Endothelial cell of hepatic sinusoid (primary cell): ENCODE data around the gene IMPG2.

Source experiments
- in situ Hi-C: cut with HindIII; loops from 2 replicates; pipeline ENCODE4 v1.10.0; 2017; ENCODE audit warnings: low sequenced_read_pairs

Gene IMPG2

DNA sequence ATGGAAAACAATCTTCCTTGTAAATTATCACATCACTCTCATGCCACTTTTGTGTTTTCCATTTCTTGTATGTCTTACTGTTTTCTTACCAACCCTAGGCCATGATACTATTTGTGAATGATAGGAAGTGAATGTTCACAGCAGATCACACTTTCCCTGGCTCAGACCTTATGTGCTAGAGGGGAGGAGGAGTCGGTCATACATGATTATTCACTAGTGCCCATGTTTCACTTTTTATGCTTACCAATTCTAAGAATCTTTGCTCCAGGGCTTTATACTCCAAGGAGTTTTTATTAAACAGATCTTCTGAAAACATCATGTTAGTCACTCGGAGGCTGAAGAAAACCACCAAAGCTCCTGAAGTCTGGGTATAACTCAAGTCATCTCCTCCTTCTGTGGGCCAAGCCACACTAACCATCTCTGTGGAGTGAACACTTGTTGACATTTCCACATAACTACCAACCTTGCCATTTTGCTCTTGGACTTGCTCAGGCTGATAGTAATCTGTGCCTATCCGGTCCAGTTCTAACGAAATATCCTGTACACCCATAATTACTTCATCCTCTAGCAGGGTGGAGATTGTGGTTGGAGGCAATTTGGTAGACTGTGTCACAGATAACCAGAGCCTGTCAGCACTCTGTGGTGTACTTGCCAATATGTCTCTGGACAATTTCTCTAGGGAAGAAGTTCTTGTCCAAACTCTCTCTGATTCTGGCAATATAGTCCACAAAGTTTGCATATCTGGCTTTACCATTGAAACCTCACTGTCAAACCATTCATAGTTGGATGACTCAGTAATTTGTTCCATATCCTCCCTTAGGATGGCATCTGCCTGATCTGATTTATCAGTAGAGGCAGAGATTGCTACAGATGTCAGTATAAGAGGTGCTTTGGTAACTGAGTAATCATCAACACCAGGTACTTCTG is 76.8 kb downstream of the IMPG2 start:
- in situ Hi-C loops = no loop called here

GRCh38 chr3:101240719-101241399 is 79.5 kb downstream of the IMPG2 start:
- in situ Hi-C loops = no loop called here

- in situ Hi-C loops = no loop called here
Measured at GRCh38 chr3:101235048-101235447, 85.3 kb downstream of the IMPG2 start.

DNA sequence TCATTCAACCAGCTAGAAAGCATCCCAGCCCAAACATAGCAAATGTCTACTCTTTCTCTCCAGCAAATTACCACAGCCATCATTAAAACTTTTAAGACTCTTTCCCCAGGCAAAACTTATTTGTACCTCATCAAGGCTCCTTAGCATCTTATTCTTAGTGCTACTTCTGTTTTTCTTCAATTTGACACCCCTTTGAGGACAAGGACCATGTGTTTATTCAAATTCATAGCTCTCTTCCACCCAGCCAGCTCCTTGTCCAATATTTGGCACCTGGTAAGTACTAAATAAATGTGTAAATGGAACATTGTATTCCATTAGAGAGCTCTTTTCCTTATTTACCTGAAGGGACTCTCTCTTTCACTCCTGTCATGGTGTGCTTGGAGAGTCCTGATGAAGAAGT is 89.8 kb downstream of the IMPG2 start:
- in situ Hi-C loops = no loop called here

DNA sequence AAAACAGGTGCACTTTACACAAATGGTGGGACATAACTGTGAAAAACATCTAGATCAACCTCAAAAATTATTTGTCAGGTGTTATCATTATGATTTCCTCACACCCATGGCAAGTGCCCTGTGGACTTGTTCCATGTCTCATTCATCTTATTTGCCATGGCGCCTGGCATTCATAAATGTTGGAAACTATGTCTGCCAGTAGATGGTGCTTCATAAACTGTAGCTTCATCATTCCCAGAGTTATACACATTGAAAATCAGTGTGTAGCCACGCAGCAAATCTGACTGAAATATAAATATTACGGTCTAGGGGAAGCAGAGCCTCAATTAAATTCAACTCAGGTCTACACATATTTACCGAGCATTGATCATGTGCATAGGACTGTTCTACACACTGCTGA is 90.7 kb downstream of the IMPG2 start:
- in situ Hi-C loops = no loop called here

- in situ Hi-C loops = no loop called here
Measured at GRCh38 chr3:101228441-101228840, 91.9 kb downstream of the IMPG2 start.

DNA sequence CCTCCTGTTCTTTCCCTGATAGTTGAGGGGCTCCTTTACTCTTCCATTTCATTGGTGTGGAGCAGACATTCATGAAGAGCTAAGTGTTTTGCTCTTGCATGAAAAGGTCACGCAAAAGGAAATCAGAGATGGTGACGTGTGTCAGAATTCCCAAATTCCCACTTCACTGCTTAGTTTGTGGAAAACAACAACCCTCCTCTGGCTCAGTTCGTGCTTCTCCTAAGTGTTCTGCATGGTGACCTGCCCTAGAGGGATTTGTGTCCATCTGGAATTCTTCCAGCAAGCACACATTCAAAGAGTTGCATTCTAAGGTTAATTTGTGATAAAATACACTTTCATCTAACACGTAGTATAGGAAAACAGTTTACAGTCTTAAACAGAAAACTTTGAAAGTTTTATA is 95.6 kb downstream of the IMPG2 start:
- in situ Hi-C loops = no loop called here

GRCh38 chr3:101223016-101223415 is 97.4 kb downstream of the IMPG2 start:
- in situ Hi-C loops = no loop called here

DNA sequence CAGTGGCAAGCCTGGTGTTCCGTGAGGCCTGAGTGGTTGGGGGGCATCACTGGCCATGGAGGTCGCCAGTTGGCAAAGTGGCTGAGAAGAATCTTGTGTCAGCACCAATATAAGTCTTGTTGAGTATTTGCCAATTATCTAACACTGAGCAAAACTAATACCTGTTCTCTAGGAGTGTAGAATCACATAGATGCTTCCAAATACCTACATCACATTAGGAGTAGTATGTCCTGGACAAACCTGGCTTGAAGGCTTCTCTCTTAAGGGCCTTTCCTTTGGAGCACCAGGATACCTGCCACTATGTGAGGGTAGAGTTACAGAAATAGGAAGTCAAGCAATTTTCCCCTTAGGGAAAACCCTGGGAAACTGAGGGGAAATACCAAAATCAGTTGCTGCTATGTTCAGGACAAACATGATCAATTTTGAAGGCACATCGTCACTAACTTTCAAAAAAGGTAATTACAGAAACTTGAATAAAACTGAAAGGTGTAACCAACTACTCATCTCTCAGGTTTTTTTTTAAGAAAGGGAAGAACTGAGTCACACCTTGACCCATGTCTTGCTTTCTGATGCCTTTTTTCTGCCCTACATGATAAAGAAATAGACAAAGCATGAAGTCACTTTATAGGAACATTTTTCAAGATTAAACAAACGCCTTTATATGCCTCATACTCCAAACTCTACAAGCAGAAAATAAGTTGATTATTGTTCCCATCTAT is 100.4 kb downstream of the IMPG2 start:
- in situ Hi-C loops = no loop called here

DNA sequence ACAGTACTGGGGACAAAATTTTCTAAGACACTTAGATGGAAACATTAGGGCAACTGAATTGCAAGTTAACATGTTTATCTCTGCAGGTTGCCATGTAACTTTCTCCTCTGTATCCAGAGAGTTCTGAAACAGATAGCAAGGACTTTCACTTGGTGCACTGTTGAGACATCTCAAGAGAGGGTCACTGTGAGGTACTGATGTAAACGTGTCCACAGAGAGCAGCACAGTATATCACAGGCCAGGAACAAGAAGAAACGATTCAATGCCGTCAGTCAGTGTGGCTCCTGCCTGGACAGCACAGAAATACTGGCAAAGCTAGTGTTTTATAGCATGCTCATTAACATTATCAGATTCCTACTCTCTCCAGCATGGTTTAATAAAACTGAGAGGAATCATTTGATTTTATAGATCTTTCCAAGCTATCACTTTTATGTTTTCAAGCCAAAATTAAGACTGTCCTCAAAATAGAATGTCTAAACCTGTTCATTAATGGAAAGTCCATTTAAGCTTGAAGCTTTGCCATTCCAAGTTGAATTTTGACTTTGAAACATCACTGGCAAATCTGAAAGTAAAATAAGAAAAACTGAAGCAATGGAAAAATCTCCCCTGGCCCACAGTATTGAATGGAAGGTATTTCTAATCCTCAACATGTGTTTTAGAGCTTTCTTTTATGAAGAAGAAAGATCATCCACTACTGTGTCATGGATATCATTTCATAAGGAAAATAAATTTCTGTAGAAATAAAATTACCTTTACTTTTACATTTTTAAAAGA is 102.7 kb downstream of the IMPG2 start:
- in situ Hi-C loops = no loop called here

DNA sequence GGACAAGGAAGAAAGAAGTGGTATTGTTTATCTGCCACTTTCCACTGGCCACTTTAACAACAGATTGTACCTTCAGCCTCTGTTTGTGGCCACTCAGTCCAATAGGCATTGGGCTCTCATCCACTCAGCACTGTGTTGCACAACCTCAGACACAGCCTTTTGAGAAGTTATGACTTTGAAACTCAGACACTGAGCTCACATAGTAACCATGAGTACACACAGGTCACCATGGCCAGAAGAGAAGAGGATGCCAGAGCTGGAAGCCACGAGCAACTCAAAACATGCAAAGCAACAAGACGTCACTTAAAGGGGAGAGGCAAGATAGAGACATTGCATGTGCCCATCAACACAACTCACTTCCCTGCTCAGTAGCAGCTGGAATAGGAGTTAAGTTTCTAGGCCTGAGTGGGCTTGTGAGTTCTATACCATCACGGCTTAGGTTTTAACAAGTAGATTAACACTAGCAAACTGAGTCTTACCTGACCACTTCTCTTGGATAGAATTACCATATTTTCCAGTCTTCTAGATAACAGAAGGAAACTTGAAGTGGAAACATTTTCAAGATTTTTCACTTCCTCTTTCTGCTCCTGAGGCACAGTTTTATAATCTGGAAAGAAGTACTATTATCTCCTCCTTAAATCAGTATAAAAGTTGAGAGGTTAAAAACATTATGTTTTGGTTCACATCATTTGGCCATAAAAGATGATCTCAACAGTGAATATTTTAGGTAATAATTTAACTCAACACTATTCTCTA is 103.5 kb downstream of the IMPG2 start:
- in situ Hi-C loops = no loop called here

DNA sequence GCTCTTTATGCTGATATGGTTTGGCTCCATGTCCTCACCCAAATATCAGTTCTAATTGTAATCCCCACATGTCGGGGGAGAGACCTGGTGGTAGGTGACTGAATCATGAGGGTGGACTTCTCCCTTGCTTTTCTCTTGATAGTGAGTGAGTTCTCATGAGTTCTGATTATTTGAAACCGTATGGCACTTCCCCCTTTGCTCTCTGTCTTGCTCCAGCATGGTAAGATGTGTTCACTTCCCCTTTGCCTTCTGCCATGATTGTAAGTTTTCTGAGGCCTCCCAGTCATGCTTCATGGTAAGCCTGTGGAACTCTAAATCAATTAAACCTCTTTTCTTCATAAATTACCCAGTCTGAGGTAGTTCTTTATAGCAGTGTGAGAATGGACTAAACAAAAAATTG is 107.6 kb downstream of the IMPG2 start:
- in situ Hi-C loops = no loop called here

DNA sequence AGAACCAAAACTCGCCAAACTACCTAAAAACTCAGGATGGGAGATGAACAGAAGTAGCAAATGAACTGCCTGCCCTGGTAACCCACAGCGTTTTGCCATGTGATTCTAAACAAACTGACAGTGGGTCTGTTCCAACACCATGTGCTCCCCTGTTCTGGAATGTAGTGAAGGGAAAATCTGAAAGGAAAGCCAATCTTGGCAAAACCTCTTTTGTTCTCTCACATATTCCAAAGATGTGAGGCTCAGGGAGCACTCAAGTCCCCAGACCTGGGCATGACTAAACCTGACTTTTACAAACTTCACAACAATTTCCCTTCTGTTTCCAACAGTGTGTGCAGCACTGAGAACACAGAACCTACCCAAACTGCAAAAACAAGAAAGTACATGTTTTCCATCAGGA is 116.1 kb downstream of the IMPG2 start:
- in situ Hi-C loops = no loop called here

DNA sequence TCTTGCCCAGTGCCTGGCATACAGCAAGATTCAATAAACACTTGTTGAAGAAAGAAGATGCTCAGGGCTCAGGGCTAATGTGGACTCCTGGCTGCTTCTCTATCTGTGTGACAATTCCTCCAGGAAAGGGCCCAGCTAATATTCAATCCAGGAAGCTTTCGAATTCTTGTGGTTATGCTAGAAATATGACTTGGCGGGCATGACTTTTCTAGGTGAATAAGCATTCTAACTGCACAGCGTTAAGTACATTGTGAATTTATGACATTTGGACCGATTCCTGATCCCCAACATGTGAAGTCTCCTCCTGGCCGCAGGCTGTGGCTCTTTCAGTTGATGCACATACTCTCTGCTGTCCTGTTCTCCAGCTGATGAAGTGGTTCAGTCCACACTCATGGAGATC is 117.0 kb downstream of the IMPG2 start:
- in situ Hi-C loops = no loop called here

GRCh38 chr3:101202640-101203039 is 117.7 kb downstream of the IMPG2 start:
- in situ Hi-C loops = no loop called here

DNA sequence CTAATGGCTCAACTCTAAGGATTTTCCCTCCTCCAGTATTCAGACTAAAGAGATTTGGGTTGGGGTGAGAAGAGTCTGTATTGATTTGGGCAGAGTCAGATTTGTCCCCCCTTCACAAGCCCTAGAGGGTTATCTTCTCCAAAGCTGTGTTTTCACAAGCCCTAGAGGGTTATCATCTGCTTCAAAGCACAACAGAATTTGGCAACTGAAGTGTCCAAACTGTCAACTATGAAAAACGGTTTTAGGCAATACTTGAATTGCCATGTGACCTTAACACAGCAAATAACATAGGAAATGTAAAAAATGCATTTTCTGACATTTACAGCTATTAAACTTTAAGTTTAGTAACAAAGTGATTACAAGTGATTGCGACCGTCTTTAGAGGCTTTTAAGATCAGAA is 119.9 kb downstream of the IMPG2 start:
- in situ Hi-C loops = no loop called here

- in situ Hi-C loops = no loop called here
Measured at GRCh38 chr3:101195951-101196713, 124.2 kb downstream of the IMPG2 start.

- in situ Hi-C loops = loop anchor here (5.0 kb wide), 1 partner anchor 302 kb away; no protein-coding TSS in a partner anchor
Measured at GRCh38 chr3:101194392-101194791, 126.0 kb downstream of the IMPG2 start.

- in situ Hi-C loops = loop anchor here (5.0 kb wide), 1 partner anchor 302 kb away; no protein-coding TSS in a partner anchor
Measured at GRCh38 chr3:101193957-101194356, 126.4 kb downstream of the IMPG2 start.
